HEK293T (cell line): ENCODE measurements around the gene AQP12A.
"Not testable (repeated sequence)": the region's sequence is repeated elsewhere in the genome, so short reads cannot be mapped to it uniquely, and the experiment has no call there.

ENCODE experiments used
- CTCF ChIA-PET: fragments of 350-600 bp; formaldehyde crosslinking; extraction: SDS; loops from one replicate; lab custom pipeline; 2021; ENCODE audit warnings: antibody characterized with exemption, inconsistent platforms; lab: Yijun Ruan, JAX
- POLR2A ChIA-PET: fragments of 350-600 bp; formaldehyde crosslinking; extraction: SDS; loops from one replicate; lab custom pipeline; 2020; ENCODE audit warnings: antibody characterized with exemption, inconsistent platforms; lab: Yijun Ruan, JAX
- DNase-seq: peaks from one replicate; pipeline ENCODE4 v3.0.0; 2012; ENCODE audit warnings: mixed read lengths; ENCODE audit errors: extremely low spot score
- ARNT ChIP-seq: fragments of 450-650 bp; IDR thresholded peaks from 2 replicates; pipeline ENCODE4 v1.6.1; 2017; ENCODE audit warnings: mild to moderate bottlenecking
- BHLHE40 ChIP-seq: fragments of 450-650 bp; IDR thresholded peaks from 2 replicates; pipeline ENCODE4 v1.6.1; 2016; ENCODE audit warnings: mild to moderate bottlenecking, moderate library complexity, borderline replicate concordance
- CTBP1 ChIP-seq: fragments of 450-650 bp; IDR thresholded peaks from 2 replicates; pipeline ENCODE4 v1.6.1; 2016; ENCODE audit warnings: borderline replicate concordance
- FOXA1 ChIP-seq: fragments of 450-650 bp; IDR thresholded peaks from 2 replicates; pipeline ENCODE4 v1.6.1; 2016; ENCODE audit warnings: mild to moderate bottlenecking
- FOXK2 ChIP-seq: fragments of 450-650 bp; IDR thresholded peaks from 2 replicates; pipeline ENCODE4 v1.6.1; 2016; ENCODE audit warnings: mild to moderate bottlenecking
- FOXM1 ChIP-seq: fragments of 450-650 bp; IDR thresholded peaks from 2 replicates; pipeline ENCODE4 v1.6.1; 2017; ENCODE audit warnings: mild to moderate bottlenecking, borderline replicate concordance
- HDGF ChIP-seq: fragments of 450-650 bp; IDR thresholded peaks from 2 replicates; pipeline ENCODE4 v1.6.1; 2017; ENCODE audit warnings: antibody characterized with exemption, borderline replicate concordance
- L3MBTL2 ChIP-seq: fragments of 450-650 bp; conservative IDR thresholded peaks from 2 replicates; pipeline ENCODE4 v1.6.1; 2016; ENCODE audit warnings: mild to moderate bottlenecking
- LEF1 ChIP-seq: fragments of 450-650 bp; IDR thresholded peaks from 2 replicates; pipeline ENCODE4 v1.6.1; 2017; ENCODE audit warnings: mild to moderate bottlenecking, borderline replicate concordance
- NFRKB ChIP-seq: fragments of 450-650 bp; IDR thresholded peaks from 2 replicates; pipeline ENCODE4 v1.6.1; 2016; ENCODE audit warnings: mild to moderate bottlenecking, moderate library complexity
- SP1 ChIP-seq: fragments of 450-650 bp; IDR thresholded peaks from 2 replicates; pipeline ENCODE4 v1.6.1; 2017
- SUZ12 ChIP-seq: fragments of 450-650 bp; IDR thresholded peaks from 2 replicates; pipeline ENCODE4 v1.6.1; 2016; ENCODE audit warnings: mild to moderate bottlenecking
- TARDBP ChIP-seq: fragments of 450-650 bp; IDR thresholded peaks from 2 replicates; pipeline ENCODE4 v1.6.1; 2016
- ZNF384 ChIP-seq: fragments of 450-650 bp; IDR thresholded peaks from 2 replicates; pipeline ENCODE4 v1.6.1; 2016
- TF ChIP-seq, protein P1 (sequence below): fragments of 450-650 bp; IDR thresholded peaks from 2 replicates; pipeline ENCODE4 v1.6.1; 2016

AQP12A gene

GRCh38 chr2:240694304-240694703, 2.6 kb downstream of the AQP12A start:
- POLR2A ChIA-PET, CTCF ChIA-PET, DNase-seq: not testable (repeated sequence)

DNA sequence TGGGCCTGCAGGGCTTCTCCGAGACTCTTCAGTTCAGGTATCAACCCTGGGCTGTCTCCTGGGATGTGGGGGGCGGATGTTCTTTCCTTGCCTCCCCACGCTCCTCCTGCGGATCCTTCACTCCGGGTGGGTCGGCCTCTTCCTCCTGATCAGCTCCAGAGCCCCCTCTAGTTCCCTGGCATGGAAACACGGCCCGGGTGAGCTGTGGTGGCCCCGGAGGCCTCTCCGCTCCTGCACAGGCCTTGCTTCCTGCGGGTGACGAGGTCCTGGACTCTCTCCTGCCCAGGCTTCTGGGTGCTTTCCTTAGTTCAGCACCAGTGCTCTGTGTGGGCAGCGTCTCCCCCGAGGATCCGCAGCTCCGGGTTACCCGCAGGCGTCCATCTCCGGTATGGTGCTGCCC, 3.9 kb downstream of the AQP12A start:
- POLR2A ChIA-PET, DNase-seq, CTCF ChIA-PET: not testable (repeated sequence)

DNA sequence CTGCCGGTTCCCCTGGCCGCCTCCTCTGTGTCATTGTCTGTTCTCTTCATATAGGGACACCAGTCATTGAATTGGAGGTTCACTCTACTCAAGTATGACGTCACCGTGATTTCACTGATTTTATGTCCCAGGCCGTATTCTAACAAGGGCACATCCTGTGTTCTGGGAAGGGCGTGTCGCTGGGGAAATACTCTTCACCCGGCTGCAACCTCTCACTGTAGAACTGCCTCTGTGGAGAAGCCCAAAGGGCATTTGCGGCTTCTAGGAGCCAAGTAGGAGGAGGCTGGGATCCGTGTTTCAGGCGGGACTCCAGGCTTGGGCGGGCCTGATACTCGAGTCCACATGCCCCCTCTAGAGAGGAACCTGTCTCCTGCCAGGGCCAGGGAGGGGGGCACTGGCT, 4.8 kb downstream of the AQP12A start:
- DNase-seq, POLR2A ChIA-PET, CTCF ChIA-PET: not testable (repeated sequence)

- DNase-seq, POLR2A ChIA-PET, CTCF ChIA-PET: not testable (repeated sequence)
These were observed 7.3 kb downstream of the AQP12A start for GRCh38 chr2:240698852-240699561.

GRCh38 chr2:240699835-240700234, 8.2 kb downstream of the AQP12A start:
- POLR2A ChIA-PET, DNase-seq, CTCF ChIA-PET: not testable (repeated sequence)

DNA sequence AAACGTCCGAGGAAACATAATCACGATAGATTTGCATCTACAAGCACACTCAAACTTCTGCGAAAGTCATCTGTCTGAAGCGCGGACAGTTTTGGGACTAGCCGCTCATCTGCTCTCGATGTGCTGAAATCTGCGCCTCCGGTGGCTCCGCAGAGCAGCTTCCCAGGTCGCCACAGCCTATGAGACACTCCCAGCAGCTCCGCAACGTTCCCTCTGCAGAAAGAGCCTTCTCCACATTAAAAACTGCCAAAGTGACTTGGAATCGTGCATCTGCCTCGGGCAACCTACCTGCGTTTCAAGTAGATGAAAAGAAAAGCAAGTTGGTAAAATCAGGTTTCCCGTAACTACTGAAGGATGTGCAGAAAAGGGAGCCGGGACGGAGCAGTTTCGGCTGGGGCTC, 8.9 kb downstream of the AQP12A start:
- DNase-seq, CTCF ChIA-PET, POLR2A ChIA-PET: not testable (repeated sequence)

GRCh38 chr2:240701091-240701735, 9.5 kb downstream of the AQP12A start:
- DNase-seq = no peak
- no peak for TF ChIP-seq BHLHE40
- TF ChIP-seq ARNT = no peak
- no peak for TF ChIP-seq FOXK2
- TF ChIP-seq HDGF = no peak
- TF ChIP-seq SP1 = no peak
- TF ChIP-seq NFRKB = no peak
- no peak for TF ChIP-seq TARDBP
- TF ChIP-seq FOXA1 = no peak
- TF ChIP-seq LEF1 = no peak
- TF ChIP-seq, protein P1, sequence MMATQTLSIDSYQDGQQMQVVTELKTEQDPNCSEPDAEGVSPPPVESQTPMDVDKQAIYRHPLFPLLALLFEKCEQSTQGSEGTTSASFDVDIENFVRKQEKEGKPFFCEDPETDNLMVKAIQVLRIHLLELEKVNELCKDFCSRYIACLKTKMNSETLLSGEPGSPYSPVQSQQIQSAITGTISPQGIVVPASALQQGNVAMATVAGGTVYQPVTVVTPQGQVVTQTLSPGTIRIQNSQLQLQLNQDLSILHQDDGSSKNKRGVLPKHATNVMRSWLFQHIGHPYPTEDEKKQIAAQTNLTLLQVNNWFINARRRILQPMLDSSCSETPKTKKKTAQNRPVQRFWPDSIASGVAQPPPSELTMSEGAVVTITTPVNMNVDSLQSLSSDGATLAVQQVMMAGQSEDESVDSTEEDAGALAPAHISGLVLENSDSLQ = no peak
- POLR2A ChIA-PET = no interaction called here
- CTCF ChIA-PET = no interaction called here

- no peak for TF ChIP-seq FOXM1
- no peak for TF ChIP-seq HDGF
- no peak for TF ChIP-seq TARDBP
- TF ChIP-seq SUZ12 = no peak
- TF ChIP-seq ZNF384 = no peak
- TF ChIP-seq L3MBTL2 = no peak
- no peak for TF ChIP-seq CTBP1
- ChIA-PET CTCF (no interaction called here), POLR2A (no interaction called here)
- DNase-seq = no peak
These were observed 10.3 kb downstream of the AQP12A start for GRCh38 chr2:240701736-240702639.

DNA sequence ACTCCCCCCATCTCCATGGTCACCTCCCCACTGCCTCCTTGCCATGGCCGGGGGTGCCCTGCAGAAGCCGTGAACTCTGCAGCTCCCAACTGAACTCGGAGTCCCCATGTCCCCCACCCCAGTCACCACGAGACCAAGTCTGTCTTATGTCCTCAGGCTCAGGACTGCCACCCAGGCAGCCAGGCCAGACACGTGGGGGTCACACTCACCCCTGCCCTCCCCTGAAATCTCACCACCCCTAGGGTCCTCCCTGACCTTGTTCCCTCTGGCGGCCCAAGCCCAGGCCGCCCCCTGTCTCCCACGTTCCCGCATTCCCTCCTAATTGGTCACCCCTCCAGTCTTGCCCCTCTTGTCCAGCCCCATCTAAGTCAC, 11.0 kb downstream of the AQP12A start:
- TF ChIP-seq LEF1 = no peak
- no peak for TF ChIP-seq FOXA1
- no peak for TF ChIP-seq BHLHE40
- TF ChIP-seq L3MBTL2 = no peak
- no peak for TF ChIP-seq FOXK2
- TF ChIP-seq SP1 = no peak
- TF ChIP-seq HDGF = no peak
- TF ChIP-seq ARNT = no peak
- CTCF ChIA-PET = no interaction called here
- no peak for DNase-seq
- POLR2A ChIA-PET = no interaction called here
